ENCODE data around the gene OR14A2. TPM values are rescaled to one million over a fixed set of nuclear protein-coding genes. Genes with fewer than 3 reads are reported as not detected.
"Not testable (repeated sequence)": the region's sequence is repeated elsewhere in the genome, so short reads cannot be mapped to it uniquely, and the experiment has no call there.

Gene OR14A2
- total RNA-seq, 2 donors from 2014 or later: not detected

DNA sequence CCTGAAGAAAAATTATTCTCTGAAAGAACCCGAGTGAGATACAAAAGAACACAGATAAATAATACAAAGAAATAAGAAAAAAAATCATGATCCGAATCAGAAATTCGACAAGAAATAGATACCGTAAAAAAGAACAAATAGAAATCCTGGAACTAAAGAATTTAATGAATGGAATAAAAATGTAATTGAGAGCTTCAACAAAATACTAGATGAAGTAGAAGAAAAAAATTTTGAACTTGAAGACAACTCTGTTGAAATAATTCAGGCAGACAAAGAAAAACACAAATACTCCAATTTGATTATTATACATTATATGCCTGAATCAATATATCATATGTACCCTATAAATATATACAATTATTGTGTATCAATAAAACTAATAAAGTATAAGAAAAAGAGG is 26.7 kb downstream of the OR14A2 start:
- H3K9me3 ChIP-seq: no peaks in the 10 kb centered on the region
- H3K27me3 ChIP-seq (replicated peaks; ENCODE audit: insufficient read depth): no peaks in the 10 kb centered on the region
- ATAC-seq (ENCODE audit: insufficient number of reproducible peaks, low FRiP score, low read depth) (no peak), DNase-seq (ENCODE audit: low spot score) (no peak)
- H3K4me3 ChIP-seq: no peak overlapping the region
- H3K36me3 ChIP-seq: no peaks in the 10 kb centered on the region
- TF ChIP-seq, protein P1, sequence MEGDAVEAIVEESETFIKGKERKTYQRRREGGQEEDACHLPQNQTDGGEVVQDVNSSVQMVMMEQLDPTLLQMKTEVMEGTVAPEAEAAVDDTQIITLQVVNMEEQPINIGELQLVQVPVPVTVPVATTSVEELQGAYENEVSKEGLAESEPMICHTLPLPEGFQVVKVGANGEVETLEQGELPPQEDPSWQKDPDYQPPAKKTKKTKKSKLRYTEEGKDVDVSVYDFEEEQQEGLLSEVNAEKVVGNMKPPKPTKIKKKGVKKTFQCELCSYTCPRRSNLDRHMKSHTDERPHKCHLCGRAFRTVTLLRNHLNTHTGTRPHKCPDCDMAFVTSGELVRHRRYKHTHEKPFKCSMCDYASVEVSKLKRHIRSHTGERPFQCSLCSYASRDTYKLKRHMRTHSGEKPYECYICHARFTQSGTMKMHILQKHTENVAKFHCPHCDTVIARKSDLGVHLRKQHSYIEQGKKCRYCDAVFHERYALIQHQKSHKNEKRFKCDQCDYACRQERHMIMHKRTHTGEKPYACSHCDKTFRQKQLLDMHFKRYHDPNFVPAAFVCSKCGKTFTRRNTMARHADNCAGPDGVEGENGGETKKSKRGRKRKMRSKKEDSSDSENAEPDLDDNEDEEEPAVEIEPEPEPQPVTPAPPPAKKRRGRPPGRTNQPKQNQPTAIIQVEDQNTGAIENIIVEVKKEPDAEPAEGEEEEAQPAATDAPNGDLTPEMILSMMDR (IDR thresholded peaks at IDR 0.05): no peak
- no peak overlapping the region for H3K27ac ChIP-seq
- H3K4me1 ChIP-seq (ENCODE audit: control insufficient read depth in 1 of 2, low read depth in 2 of 2): no peaks in the 10 kb centered on the region

DNA sequence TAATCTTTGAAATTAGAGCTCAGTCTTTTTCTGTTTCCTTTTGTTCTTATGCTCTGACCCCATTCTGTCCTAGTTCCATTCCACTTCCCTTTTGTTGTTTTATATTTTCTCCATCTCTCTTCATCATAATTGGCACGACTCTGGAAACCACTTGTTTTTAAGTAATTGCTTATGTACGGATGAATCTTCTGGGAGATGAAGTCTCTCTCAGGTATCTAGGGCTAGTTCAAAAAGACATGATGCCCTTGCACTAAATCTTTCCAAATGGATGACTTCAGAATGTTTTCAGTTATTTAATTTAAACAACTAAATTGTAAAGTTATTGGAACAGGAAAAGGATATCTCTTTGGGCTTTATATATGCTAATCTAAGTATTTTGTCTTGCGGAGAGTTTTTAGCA is 31.4 kb downstream of the OR14A2 start, which contains the start of gene OR6F1:
Gene OR6F1 (minus strand): TSS at position 101 of the 400 bp plus-strand sequence. CDS start 3,891 bp downstream, outside the sequence.
- no peaks in the 10 kb centered on the region for H3K27me3 ChIP-seq (replicated peaks; ENCODE audit: insufficient read depth)
- H3K27ac ChIP-seq: no peak within 1 kb of the TSS
- H3K36me3 ChIP-seq: no peaks in the 10 kb centered on the region
- DNase-seq (ENCODE audit: low spot score) (no peak), ATAC-seq (ENCODE audit: insufficient number of reproducible peaks, low FRiP score, low read depth) (no peak)
- H3K4me3 ChIP-seq: no peak within 1 kb of the TSS
- H3K9me3 ChIP-seq: no peaks in the 10 kb centered on the region
- TF ChIP-seq, protein P1 (IDR thresholded peaks at IDR 0.05): no peak
- no peaks in the 10 kb centered on the region for H3K4me1 ChIP-seq (ENCODE audit: control insufficient read depth in 1 of 2, low read depth in 2 of 2)

- no peak for ATAC-seq (ENCODE audit: insufficient number of reproducible peaks, low FRiP score, low read depth)
- no peaks in the 10 kb centered on the region for H3K27me3 ChIP-seq (replicated peaks; ENCODE audit: insufficient read depth)
- no peaks in the 10 kb centered on the region for H3K9me3 ChIP-seq
- H3K36me3 ChIP-seq: no peaks in the 10 kb centered on the region
- H3K4me3 ChIP-seq: no peak overlapping the region
- TF ChIP-seq, protein P1 (IDR thresholded peaks at IDR 0.05): no peak
- H3K4me1 ChIP-seq (ENCODE audit: control insufficient read depth in 1 of 2, low read depth in 2 of 2): no peaks in the 10 kb centered on the region
- DNase-seq (ENCODE audit: low spot score): no peak
- no peak overlapping the region for H3K27ac ChIP-seq
Observed at GRCh38 chr1:247713753-247714152, 34.2 kb downstream of the OR14A2 start.

DNA sequence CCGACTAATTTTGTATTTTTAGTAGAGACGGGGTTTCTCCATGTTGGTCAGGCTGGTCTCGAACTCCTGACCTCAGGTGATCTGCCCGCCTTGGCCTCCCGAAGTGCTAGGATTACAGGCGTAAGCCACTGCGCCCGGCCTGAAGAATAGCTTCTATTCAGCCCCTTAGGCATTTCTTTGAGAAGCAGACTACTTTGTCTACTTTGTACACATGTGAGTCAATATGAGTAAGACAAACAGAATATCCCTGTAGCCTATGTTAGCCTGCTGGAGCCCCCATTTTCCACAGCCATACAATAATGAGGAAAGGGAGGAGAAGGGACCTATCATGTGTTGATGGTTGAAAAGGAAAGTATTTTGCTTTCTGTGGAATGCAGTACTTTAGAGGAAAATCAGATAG is 37.3 kb downstream of the OR14A2 start:
- not testable (repeated sequence) for ATAC-seq (ENCODE audit: insufficient number of reproducible peaks, low FRiP score, low read depth); H3K4me3 ChIP-seq; H3K27me3 ChIP-seq (replicated peaks; ENCODE audit: insufficient read depth); H3K9me3 ChIP-seq; H3K4me1 ChIP-seq (ENCODE audit: control insufficient read depth in 1 of 2, low read depth in 2 of 2); DNase-seq (ENCODE audit: low spot score); H3K36me3 ChIP-seq; H3K27ac ChIP-seq

DNA sequence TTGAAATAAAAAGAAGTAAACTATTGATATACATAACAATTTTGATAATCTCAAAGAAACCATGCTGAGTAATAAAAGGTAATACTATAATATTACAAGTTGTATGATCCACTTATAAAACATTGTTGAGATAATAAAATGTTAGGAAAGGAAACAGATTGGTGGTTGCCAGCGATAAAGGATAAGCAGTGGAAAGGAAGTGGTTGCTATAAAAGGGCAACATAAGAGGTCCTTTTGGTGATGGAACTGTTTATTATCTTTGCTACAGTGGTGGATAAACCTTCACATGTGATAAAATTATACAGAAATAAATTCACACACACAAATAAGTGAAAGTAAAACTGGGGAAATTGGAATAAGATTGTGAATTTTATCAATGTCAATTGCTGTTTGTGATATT is 46.6 kb downstream of the OR14A2 start:
- no peak for ATAC-seq (ENCODE audit: insufficient number of reproducible peaks, low FRiP score, low read depth)
- Histone ChIP-seq H3K27me3 (replicated peaks; ENCODE audit: insufficient read depth) (no peaks in the 10 kb centered on the region), H3K4me1 (ENCODE audit: control insufficient read depth in 1 of 2, low read depth in 2 of 2) (no peaks in the 10 kb centered on the region), H3K9me3 (no peaks in the 10 kb centered on the region), H3K36me3 (no peaks in the 10 kb centered on the region), H3K27ac (no peak overlapping the region), H3K4me3 (no peak overlapping the region)
- DNase-seq (ENCODE audit: low spot score): no peak
- TF ChIP-seq, protein P1 (IDR thresholded peaks at IDR 0.05): no peak

DNA sequence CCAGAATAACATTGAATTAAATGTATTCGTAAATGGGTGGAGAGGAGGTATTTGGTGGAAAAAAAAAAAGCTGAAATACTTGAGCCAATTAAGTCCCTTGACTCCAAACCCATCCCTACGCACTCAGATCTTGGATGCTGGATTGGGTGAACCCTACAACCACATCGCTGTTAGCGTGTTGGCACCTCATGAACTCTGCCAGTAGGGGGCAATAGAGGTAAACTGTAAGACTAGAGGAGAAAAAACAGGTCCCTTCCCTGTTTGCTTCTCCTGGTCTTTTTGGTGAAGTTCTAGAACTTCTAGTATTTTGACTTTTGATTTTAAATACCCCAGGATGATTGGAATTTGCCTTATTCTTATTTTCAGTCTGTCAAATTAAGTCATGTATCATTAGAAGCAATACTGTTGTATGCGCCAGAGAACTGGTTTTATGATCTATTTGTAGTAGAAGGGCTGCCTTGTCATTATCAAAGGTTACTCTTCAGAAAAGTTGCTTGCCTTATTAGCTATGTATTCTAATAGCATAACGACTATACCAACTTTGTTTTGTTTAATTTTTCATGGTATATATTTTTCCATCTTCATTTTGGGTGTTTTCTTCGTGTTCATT is 66.5 kb downstream of the OR14A2 start:
- Histone ChIP-seq H3K27me3 (replicated peaks; ENCODE audit: insufficient read depth) (no peaks in the 10 kb centered on the region), H3K36me3 (no peaks in the 10 kb centered on the region), H3K4me3 (no peak overlapping the region), H3K9me3 (no peaks in the 10 kb centered on the region), H3K4me1 (ENCODE audit: control insufficient read depth in 1 of 2, low read depth in 2 of 2) (no peaks in the 10 kb centered on the region), H3K27ac (no peak overlapping the region)
- no peak for DNase-seq (ENCODE audit: low spot score)
- TF ChIP-seq, protein P1 (IDR thresholded peaks at IDR 0.05): peak; percentile 10
- no peak for ATAC-seq (ENCODE audit: insufficient number of reproducible peaks, low FRiP score, low read depth)
